MCF 10A (cell line): Measurements from ENCODE around the gene USP35. TPM values are rescaled to one million over a fixed set of nuclear protein-coding genes. Genes with fewer than 3 reads are reported as not detected.
A peak's percentile ranks its signal among the peaks of the same experiment; 100 is the strongest.

Source experiments
- BruUV-seq: library from RNA; stranded (reverse); fragments of 400-500 nt; replicated peaks from 2 replicates; lab custom pipeline; 2021; lab: Mats Ljungman, UMichigan
- CTCF ChIA-PET: fragments of 300-600 bp; sonication (Branson Sonifier 250); formaldehyde crosslinking; extraction: SDS; loops from one replicate; lab custom pipeline; 2021; ENCODE audit warnings: antibody characterized with exemption, inconsistent platforms; lab: Yijun Ruan, JAX
- POLR2A ChIA-PET: fragments of 300-600, 350-650 bp; sonication (Branson Sonifier 250); formaldehyde crosslinking; extraction: SDS; loops from one replicate; lab custom pipeline; 2020; ENCODE audit warnings: antibody characterized with exemption, inconsistent platforms; lab: Yijun Ruan, JAX
- DNase-seq: peaks from one replicate; pipeline ENCODE4 v3.0.0-alpha.2; 2018; ENCODE audit not compliant: unreplicated experiment
- H3K27ac Mint-ChIP-seq: one replicate; pipeline ENCODE4 v1.8.0; 2022; ENCODE audit warnings: mild to moderate bottlenecking, low read depth, mixed read lengths; ENCODE audit not compliant: unreplicated experiment
- H3K27me3 Mint-ChIP-seq: one replicate; pipeline ENCODE4 v1.8.0; 2022; ENCODE audit warnings: mixed read lengths; ENCODE audit not compliant: insufficient read depth, unreplicated experiment
- H3K36me3 Mint-ChIP-seq: one replicate; pipeline ENCODE4 v1.8.0; 2022; ENCODE audit warnings: mild to moderate bottlenecking, moderate library complexity, mixed read lengths; ENCODE audit not compliant: insufficient read depth, unreplicated experiment
- H3K4me1 Mint-ChIP-seq: one replicate; pipeline ENCODE4 v1.8.0; 2022; ENCODE audit warnings: mixed read lengths; ENCODE audit not compliant: insufficient read depth, unreplicated experiment
- H3K4me3 Mint-ChIP-seq: one replicate; pipeline ENCODE4 v1.8.0; 2022; ENCODE audit warnings: mild to moderate bottlenecking, moderate library complexity, mixed read lengths; ENCODE audit not compliant: unreplicated experiment
- H3K9me3 Mint-ChIP-seq: one replicate; pipeline ENCODE4 v1.8.0; 2022; ENCODE audit warnings: mixed read lengths; ENCODE audit not compliant: unreplicated experiment
- CTCF ChIP-seq: fragments of 200-600 bp; IDR thresholded peaks from one replicate; pipeline ENCODE4 v1.8.0; 2022; ENCODE audit warnings: antibody characterized with exemption, mild to moderate bottlenecking; ENCODE audit not compliant: unreplicated experiment
- intact Hi-C: fragments of 100-400 bp; cut with micrococcal nuclease; formaldehyde crosslinking; loops from 2 replicates; pipeline ENCODE4 v1.14.1; 2022
- total RNA-seq: library from RNA; stranded (reverse); gene quantifications from 2 replicates; pipeline ENCODE4 v1.2.3, GENCODE V29; 2022

Gene USP35
- total RNA-seq, 1 experiment from 2014 or later, result 6.7 TPM

DNA sequence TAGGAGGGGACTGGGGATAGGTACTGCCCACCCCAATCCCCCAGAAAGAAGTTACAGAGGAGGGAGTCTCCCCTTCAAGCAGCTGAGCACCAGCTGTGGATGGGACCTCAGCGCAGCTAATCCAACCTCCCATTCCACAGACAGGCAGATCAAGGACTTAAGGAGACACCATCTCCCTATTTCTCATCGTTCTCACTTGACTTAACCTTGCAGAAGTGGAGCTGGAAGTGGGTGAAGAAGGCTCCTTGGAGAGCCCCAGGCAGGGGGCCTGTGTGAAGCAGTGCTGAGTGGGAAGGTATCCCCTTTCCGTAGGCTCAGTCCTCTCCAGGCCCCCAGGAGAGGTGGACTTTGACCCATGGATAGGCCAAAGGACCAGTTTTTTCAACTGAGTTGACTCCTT, 27.3 kb downstream of the USP35 start:
- Mint-ChIP-seq H3K4me3 (no peak overlapping the region), H3K4me1 (peaks cover 6% of the 10 kb centered on the region), H3K36me3 (peaks cover 9% of the 10 kb centered on the region), H3K9me3 (no peaks in the 10 kb centered on the region), H3K27ac (no peak overlapping the region), H3K27me3 (no peaks in the 10 kb centered on the region)
- ChIA-PET CTCF (interaction anchor here (0.6 to 1.7 kb wide), 3 partner anchors 12 to 422 kb away, joined by 3 to 17 read pairs (median 3); no protein-coding TSS in a partner anchor), POLR2A (no interaction called here)
- no TSS peak for BruUV-seq
- no peak for TF ChIP-seq CTCF
- no peak for DNase-seq
- intact Hi-C loops, result no loop called here

GRCh38 chr11:78216571-78217287, 28.0 kb downstream of the USP35 start:
- no peaks in the 10 kb centered on the region for H3K9me3 Mint-ChIP-seq
- H3K4me1 Mint-ChIP-seq, result peaks cover 6% of the 10 kb centered on the region
- no peaks in the 10 kb centered on the region for H3K27me3 Mint-ChIP-seq
- intact Hi-C loops, result no loop called here
- TF ChIP-seq CTCF, result no peak
- no peak overlapping the region for H3K27ac Mint-ChIP-seq
- H3K4me3 Mint-ChIP-seq, result no peak overlapping the region
- CTCF ChIA-PET, result interaction anchor here (0.7 to 2.5 kb wide), 3 partner anchors 11 to 348 kb away, joined by 3 to 17 read pairs (median 12); no protein-coding TSS in a partner anchor
- DNase-seq, result peak; percentile 27
- BruUV-seq, result no TSS peak
- POLR2A ChIA-PET, result no interaction called here
- peaks cover 9% of the 10 kb centered on the region for H3K36me3 Mint-ChIP-seq

- DNase-seq, result no peak
- TF ChIP-seq CTCF, result no peak
- ChIA-PET POLR2A (no interaction called here), CTCF (interaction anchor here (0.7 to 2.5 kb wide), 2 partner anchors 11 to 346 kb away, joined by 3 to 12 read pairs; no protein-coding TSS in a partner anchor)
- no peak overlapping the region for H3K4me3 Mint-ChIP-seq
- H3K36me3 Mint-ChIP-seq, result peaks cover 9% of the 10 kb centered on the region
- no peak overlapping the region for H3K27ac Mint-ChIP-seq
- BruUV-seq, result no TSS peak
- H3K27me3 Mint-ChIP-seq, result no peaks in the 10 kb centered on the region
- intact Hi-C loops, result no loop called here
- peaks cover 6% of the 10 kb centered on the region for H3K4me1 Mint-ChIP-seq
- no peaks in the 10 kb centered on the region for H3K9me3 Mint-ChIP-seq
Observed at GRCh38 chr11:78217650-78218541, 29.2 kb downstream of the USP35 start.
